GM19395 (cell line): Measurements from ENCODE around the gene BGLAP.

ENCODE experiments used
- ATAC-seq: cut with Tn5 transposase; IDR thresholded peaks from one replicate; pipeline ENCODE4 v1.9.1; 2021; ENCODE audit warnings: mild to moderate bottlenecking, moderate library complexity; ENCODE audit not compliant: unreplicated experiment

Gene BGLAP

DNA sequence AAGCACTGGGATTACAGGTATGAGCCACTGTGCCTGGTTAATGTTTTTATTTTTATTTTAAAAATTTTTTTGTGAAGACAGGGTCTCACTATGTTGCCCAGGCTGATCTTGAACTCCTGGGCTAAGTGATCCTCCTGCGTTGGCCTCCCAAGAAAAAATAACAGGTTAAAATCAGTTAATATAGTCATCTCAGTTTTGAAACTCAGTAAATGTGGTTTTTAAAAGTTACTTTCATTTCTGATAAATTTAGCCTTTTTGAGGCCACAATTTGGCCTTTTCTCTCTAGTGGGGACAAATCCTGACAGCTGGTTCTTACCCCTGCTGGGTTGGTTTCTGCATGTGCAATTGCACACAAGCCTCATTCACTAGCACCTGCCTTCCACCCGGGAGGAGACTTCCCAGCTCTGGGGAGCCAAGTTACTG is 15.9 kb upstream of the BGLAP start:
- ATAC-seq = peak; percentile 71

DNA sequence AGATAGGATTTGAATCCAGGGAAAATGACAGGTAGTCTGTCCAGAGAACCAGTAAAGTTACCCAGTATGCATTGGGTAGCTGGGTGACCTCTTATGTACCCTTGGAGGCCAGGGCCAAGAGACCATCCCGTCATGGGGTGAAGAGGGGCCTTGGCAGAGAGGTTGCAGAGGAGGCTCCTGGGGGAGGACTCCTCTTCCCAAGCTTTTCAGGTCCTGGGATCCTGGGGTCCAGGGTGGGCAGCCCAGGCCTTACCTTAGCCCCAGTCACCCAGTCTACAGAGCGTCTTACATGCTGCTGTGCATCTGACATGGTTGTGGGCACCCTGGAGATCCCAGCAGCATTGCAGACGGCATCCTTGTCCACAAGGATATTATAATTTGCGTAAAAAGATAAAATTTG is 15.2 kb upstream of the BGLAP start:
- ATAC-seq = peak; percentile 7

DNA sequence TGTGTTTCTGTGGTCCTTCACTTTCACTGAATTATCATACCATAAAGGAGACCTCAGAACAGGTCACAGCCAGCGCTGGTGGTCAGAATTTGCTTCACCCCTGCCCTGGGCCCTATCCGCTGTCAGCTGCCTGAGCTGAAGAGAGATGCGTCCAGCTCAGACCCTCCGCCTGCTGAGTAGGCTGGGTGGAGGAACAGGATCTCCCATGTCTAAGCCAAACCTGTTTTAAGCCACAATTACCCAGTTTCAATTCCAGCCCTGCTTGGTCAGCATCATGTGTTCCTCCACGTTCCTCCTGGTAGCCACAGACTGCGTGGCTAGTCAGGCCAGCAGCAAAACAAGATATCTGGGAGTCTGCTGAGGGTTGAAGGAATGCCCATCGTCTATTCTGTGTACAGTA is 13.5 kb upstream of the BGLAP start:
- no peak for ATAC-seq

DNA sequence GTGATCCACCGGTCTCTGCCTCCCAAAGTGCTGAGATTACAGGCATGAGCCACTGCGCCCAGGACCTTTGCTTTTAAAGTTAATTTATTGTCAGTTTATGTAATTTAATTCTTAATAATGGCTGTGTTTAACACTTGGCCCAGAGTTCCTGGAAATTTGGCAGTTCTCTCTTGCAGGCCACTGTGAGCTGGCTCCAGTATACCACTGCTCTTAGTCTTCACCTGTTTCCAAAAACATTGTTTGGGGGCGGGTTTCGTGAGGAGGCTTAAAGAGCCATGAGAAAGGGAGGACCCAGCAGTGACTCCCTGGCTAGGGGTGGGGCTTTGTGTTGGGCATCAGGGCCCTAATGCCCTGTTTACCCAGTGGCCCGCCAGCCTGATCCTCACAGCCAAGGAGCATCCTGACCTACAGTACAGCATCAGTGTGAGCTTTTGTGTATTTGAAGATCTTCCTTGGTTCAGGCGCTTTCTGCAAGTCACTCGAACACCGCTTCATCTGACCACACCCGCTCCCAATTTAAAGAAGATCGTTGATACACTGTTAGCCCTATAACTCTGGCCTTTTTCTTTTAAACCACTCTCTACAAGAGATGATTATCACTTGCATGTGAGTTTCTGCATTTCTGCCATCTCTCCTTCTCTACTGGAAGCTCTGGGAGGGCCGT is 12.0 kb upstream of the BGLAP start:
- no peak for ATAC-seq

DNA sequence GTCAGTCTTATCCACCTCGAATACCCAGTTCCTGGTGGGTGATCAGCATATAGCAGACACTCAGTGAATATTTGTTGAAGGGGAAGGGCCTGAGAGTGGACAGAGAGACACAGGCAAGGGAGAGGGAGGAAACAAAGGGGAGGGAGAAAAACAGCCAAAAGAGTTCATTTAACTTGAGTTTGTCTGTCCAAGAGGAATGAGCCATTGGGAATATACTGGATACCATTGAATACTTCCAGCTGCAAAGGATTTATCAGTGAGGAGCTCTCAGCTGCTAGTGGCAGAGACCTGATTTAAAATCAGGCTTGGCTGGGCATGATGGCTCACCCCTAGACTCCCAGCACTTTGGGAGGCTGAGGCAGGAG is 11.5 kb upstream of the BGLAP start:
- ATAC-seq = no peak

DNA sequence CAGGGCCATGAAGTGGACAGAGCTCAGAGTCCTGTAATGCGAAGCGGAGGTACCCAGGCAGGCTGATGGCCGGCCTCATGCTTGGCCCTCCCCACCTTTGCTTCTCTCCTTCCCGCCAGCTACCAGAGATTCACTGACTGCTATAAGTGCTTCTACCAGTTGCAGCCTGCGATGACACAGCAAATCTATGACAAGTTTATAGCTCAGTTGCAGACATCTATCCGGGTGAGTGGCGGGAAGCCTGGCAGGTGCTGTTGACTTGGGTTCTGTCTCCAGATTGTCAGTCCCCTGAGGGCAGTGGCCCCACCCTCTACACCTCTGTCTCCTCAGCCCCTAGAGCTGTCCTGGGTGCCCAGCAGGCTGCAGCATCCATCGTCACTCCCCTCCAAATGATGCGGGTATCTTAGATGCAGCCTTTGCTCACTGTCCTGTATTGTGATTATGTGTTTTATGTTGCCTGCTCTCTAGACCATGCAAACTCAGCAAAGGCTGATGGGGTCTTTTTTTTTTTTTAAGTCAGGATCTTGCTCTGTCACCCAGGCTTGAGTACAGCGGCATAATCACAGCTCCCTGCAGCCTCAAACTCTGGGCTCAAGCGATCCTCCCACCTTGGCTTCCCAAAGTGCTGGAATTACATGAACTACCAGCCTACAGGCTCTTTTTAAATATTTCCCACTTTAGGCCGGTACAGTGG is 9.6 kb upstream of the BGLAP start:
- no peak for ATAC-seq

DNA sequence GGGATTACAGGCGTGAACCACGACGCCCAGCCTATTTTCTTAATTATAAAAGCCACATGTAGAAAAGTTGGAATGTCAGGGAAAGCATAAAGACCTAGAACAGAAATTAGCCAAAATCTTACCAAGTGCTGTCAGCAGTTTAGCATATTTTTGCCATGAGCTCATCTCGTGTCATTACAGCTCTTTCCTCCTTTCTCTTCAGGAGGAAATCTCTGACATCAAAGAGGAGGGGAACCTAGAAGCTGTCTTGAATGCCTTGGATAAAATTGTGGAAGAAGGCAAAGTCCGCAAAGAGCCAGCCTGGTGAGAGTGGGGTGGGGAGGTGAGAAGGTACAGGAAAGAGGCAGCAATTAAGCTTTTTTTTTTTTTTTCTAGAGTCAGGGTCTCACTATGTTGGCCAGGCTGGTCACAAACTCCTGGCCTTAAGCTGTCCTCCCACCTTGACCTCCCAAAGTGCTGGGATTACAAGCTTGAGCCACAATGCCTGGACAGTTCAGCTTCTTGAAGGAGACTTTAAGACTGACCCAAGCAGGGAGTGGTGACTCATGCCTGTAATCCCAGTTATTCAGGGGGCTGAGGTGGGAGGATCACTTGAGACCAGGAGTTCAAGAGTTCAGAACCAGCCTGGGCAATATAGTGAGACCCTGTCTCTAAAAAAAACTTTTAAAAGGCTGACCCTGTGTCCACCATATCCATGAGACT is 8.4 kb upstream of the BGLAP start:
- ATAC-seq = no peak

DNA sequence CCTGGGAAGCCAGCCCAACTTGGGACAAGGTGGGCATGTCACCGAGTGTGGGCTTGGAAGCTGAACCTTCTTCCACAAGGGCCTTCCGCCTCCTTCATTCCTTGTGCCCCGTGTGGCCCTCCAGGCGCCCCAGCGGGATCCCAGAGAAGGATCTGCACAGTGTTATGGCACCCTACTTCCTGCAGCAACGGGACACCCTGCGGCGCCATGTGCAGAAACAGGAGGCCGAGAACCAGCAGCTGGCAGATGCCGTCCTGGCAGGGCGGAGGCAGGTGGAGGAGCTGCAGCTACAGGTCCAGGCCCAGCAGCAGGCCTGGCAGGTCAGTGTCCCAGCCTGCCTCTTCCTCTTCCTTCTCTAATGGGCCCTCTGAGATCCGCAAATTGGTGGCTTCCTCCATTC is 5.8 kb upstream of the BGLAP start:
- no peak for ATAC-seq

DNA sequence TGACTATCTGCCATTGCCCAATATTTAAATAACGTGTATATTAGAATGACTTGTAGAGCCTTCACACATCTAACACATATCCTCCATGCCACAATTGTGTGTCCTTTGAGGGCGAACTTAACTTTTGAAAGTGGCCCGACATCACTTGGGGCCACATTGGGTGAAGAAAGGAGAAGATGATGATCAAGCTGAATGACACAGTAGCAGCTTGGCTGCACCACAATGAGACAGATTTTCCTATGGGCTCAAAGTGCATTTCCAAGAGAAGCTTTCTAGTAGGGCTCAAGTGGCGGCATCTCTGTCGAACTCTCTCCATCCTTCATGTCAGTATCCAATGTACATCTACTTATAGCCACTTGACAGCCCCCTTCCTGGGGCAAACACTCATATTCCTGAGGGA is 3.7 kb upstream of the BGLAP start:
- ATAC-seq = no peak

DNA sequence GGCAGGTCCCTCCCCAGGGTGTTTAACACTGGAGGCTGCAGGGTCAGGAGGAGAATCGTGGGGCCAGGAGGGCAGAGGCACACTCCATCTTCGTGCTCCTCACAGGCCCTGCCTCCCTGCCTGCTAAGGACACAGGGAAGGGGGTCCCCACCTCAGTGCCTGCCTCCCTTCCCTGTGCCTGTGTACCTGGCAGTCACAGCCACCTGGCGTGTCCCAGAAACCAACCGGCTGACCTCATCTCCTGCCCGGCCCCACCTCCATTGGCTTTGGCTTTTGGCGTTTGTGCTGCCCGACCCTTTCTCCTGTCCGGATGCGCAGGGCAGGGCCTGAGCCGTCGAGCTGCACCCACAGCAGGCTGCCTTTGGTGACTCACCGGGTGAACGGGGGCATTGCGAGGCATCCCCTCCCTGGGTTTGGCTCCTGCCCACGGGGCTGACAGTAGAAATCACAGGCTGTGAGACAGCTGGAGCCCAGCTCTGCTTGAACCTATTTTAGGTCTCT is 623 bp upstream of the BGLAP start:
- ATAC-seq = no peak

DNA sequence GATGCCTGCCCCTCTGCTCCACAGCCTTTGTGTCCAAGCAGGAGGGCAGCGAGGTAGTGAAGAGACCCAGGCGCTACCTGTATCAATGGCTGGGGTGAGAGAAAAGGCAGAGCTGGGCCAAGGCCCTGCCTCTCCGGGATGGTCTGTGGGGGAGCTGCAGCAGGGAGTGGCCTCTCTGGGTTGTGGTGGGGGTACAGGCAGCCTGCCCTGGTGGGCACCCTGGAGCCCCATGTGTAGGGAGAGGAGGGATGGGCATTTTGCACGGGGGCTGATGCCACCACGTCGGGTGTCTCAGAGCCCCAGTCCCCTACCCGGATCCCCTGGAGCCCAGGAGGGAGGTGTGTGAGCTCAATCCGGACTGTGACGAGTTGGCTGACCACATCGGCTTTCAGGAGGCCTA is 754 bp downstream of the BGLAP start:
- ATAC-seq = no peak

DNA sequence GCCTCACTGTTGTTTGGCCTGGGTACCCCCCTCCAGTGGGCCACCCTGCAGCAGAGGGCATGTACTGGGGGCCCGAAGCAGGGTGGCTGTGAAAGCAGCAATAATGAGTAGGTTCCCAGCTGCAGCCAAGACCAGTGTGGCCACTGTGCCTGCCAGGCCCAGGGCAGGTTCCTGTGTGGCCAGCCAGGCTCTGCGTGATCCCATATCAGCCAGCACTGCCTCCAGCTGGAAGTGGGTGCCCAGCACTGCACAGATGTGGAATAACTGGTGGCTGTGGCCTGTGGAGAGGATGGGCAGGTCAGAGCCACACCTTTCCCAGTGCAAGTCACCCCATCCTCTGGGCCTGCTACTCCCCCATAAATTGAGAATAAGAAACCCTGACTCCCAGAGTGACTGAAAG is 2.1 kb downstream of the BGLAP start:
- ATAC-seq = no peak

DNA sequence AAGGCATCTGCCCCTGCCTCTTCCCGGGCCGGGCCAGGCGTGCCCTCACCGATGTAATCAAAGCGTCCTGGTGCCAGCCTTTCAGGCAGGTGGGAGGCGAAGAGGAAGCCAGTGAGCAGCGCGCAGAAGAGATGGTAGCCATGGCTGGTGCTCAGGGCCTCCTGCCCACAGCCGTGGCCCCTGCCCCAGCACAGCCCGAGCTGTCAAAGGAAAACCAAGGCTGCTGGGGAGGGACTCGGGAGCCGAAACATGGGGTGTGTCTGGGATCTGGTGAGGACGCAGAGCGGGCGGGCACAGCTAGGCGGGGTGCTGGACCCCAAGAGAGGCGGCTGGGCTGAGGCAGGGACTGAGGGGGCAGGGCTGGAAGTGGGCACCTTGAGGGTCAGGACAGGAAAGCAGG is 2.7 kb downstream of the BGLAP start:
- ATAC-seq = no peak

DNA sequence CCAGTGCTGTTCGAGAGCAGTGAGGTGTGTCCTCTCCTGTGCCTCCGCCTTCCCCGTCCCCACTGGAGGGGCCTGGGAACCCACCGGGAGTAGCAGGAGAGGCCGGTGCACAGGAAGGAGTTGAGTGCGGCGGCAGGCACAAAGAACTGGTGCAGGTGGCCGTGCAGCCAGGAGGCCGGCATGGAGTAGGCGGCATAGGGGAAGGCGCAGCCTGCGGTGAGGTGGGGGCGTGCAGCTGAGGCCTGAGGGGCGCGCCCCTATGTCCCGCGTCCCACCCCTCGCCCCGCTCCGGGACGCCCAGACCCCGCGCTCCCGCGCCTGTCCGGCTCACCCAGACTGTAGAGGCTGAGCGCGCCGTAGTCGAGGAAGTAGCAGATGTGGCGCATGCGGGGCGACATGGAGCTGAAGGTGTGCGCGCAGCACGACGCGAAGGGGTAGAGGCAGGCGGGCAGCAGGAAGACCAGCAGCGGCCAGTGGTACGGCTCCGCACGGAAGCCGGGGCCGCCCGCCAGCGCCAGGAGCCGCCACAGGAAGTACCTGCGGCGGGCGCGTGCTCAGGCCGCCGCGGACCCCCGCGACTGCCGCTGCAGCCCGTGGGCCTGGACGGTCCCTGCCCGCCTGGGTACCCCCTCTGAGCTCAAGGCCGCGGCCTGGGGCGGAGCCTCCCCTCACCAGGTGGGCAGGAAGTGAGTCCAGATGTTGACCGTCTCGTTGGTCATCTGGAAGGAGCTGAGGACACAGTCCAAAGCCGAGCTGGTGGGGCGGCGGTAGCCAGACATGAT is 3.7 kb downstream of the BGLAP start:
- no peak for ATAC-seq

DNA sequence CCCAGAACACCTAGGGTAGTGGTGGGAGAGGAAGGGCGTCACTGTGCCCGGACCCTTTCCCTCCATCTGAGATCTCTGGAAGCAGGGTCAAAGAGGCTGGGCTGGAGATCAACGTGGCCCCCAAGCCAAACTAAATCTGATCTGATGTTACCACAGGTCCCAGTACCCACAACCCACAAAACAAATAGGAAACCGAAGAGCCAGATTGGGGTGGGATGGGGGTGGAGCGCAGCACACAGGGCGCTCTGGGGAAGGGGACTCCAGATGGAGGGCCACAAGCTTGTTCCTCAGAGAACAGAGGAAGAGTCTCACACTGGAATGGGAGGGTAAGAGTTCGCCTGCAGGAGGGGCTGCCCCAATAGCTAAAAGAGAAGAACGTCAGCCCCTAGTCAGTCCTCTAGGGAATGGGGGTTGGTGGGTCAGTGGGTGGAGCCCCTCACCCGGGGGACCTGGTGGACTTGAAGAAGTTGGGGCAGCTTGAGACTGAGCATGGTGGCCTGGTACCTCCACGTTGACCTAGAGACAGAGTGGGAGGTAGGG is 4.3 kb downstream of the BGLAP start:
- ATAC-seq = no peak

DNA sequence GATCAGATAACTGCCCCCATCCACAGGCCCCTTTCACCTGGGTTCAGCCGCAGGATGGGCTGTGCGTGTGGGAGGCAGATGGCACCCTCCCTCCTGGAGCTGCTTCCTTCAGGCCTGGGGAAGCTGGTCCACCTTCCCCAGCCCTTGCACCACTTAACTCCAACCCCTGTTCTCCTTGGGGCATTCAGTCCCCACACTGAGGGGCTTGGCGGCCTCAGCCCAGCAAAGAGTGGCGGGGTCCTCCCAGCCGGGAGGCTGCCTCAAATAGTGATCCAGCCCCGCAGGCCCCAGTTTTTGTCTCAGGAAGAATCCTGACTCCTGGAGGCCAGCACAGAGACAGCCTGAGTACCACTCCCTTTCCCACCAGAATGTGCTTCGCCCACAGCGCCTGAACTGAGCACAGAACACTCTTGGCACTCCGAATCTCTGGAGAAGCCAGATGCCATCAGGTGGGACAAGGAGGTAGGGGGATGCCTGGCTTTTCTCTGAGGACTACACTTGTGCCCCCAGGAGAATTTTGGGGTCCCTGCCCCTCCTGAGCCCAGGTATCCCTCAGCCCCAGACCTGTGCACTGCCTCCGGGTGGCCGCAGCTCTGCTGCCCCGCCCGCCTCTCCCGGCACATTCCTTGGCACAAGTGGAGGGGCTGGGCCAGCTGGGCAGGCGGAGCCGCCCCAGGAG is 4.9 kb downstream of the BGLAP start:
- ATAC-seq = no peak

DNA sequence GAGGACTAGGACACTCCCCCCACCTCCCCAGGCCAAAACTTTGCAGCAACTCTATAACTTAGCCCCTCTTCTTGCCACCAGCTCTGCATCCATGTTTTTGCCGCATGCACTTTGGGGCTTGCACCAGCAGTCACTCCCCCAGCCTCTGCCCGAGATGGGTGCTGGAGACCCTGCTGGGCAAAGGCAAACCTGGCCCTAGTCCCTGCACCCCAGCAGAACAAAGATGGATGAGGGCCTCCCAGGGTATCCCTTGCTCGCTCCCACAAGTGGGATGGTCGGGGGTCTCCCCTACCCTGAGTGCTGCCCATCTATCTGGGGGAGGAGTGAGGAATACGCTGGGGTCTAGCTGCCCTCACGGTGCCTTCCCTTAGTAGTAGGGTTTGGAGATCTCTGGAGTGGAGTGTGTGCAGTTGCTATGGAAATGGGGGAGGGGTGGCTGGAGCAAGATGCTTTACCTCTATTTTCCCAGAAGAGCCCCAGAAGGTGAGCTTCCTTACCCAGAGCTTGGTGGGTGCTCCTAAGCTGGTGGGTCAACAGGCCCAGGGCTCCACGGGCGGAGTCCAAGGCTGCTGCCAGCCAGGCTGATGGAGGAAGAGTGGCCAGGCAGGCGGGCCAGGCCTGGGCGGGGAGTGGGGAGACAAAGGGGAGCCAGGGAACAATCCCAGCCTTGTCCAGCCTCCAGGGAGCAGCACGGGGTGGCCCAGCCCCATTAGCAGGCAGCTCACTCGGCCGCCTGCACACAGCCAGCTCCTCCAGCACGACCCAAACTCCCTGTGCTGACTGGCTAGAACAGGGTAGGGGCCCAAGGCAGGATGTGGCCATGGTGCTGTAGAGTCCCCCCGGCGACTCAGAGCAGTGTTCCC is 5.7 kb downstream of the BGLAP start, which contains the start of gene PAQR6:
Gene PAQR6, minus strand, starts transcription at position 597 of the 863 bp plus-strand sequence. CDS start 1,325 bp downstream, outside the sequence.
- ATAC-seq = no peak

DNA sequence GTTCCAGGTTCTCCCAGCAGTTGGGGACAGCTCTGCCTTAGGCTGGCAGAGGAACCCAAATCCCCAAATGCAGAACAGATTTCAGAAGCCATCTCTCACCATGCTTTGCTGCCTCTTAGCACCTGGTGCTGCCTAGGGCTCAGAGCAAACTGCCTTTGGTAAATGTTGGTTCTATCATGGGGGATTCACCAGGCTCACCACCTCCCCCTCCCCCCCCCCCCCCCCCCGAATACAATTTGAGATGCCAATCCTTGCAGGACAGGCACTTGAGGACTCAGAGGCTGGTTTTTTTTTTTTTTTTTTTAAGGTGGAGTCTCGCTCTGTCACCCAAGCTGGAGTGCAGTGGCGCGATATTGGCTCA is 6.3 kb downstream of the BGLAP start:
- ATAC-seq = no peak

DNA sequence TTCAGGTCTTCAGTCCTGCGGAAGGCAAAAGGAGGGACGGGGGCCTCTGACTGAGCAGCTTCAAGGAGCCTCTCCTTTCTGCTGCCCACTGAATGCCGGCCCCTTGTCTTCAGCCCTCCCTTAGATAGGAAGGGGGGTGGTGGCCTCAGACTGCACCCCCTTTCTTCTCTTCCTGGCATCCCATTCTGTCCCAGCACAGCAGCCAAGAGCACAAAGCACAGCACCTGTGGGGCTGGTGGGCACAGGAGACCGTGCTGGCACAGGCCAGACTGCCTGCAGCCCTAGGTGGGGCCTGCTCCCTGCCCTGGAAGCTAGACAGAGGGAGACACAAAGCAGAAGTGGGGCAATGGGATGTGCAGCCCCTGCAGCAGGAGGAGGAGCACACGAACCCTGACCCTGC is 7.6 kb downstream of the BGLAP start:
- no peak for ATAC-seq

DNA sequence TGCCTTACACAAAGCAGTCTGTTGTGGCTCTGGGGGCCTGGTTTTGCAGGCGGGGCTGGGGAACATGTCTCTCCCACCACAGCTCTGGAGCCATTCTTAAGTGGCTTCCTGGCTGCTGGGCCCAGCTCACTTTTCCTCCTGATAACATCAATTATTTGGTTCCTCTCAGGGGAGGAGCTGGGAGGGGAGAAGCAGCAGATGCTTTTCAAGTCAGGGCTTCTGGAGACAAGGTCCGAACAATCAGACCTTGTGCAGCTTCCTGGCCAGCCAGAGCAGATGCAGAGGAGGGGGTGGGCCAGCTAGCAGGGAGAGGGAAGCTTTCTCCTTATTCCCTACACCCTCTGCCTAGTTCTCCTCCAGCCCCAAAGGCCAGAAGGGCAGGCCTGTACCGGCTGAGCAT is 9.5 kb downstream of the BGLAP start:
- no peak for ATAC-seq
